HUES48 (cell line): ENCODE data around the gene TMEM145.

Source experiments
- H3K27ac ChIP-seq: one replicate; pipeline ENCODE4 v1.7.0; 2013; ENCODE audit warnings: low read depth, low read length, inconsistent platforms
- H3K27me3 ChIP-seq: 2 replicates; pipeline ENCODE4 v1.6.1; 2013; ENCODE audit warnings: mild to moderate bottlenecking, low read length; ENCODE audit not compliant: control insufficient read depth, insufficient read depth
- H3K36me3 ChIP-seq: 2 replicates; pipeline ENCODE4 v1.6.1; 2013; ENCODE audit warnings: low read length; ENCODE audit not compliant: control insufficient read depth, insufficient read depth
- H3K4me1 ChIP-seq: 2 replicates; pipeline ENCODE4 v1.6.1; 2013; ENCODE audit warnings: mild to moderate bottlenecking, low read length; ENCODE audit not compliant: control insufficient read depth, insufficient read depth
- H3K4me3 ChIP-seq: 2 replicates; pipeline ENCODE4 v1.5.1; 2013; ENCODE audit warnings: mild to moderate bottlenecking, low read depth, low read length
- H3K9ac ChIP-seq: 2 replicates; pipeline ENCODE4 v1.6.1; 2013; ENCODE audit warnings: mild to moderate bottlenecking, low read depth, low read length, moderate library complexity
- H3K9me3 ChIP-seq: 2 replicates; pipeline ENCODE4 v1.6.1; 2013; ENCODE audit warnings: low read length; ENCODE audit not compliant: control insufficient read depth, insufficient read depth

TMEM145 gene

DNA sequence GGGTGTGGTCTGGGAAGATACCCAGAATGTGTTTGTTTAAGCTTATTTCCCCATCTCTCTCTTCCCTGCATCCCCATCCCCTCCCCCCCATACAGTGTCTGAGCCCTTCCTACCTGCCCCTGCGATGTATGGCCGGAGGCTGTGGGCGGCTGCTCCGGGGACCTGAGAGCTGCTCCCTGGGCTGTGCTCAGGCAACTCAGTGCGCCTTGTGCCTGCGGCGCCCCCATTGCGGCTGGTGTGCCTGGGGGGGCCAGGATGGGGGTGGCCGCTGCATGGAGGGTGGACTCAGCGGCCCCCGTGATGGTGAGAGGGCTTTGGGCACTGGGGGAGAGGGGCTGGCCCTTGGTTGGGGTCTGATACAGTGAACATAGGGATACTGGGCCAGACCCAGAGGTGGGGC lies 55.3 kb downstream of the TMEM145 start:
- H3K27me3 ChIP-seq = no peaks in the 10 kb centered on the region
- H3K4me3 ChIP-seq = no peak overlapping the region
- no peaks in the 10 kb centered on the region for H3K9me3 ChIP-seq
- H3K36me3 ChIP-seq = peaks cover 15% of the 10 kb centered on the region
- no peak overlapping the region for H3K9ac ChIP-seq
- no peak overlapping the region for H3K27ac ChIP-seq
- H3K4me1 ChIP-seq = peaks cover 34% of the 10 kb centered on the region

DNA sequence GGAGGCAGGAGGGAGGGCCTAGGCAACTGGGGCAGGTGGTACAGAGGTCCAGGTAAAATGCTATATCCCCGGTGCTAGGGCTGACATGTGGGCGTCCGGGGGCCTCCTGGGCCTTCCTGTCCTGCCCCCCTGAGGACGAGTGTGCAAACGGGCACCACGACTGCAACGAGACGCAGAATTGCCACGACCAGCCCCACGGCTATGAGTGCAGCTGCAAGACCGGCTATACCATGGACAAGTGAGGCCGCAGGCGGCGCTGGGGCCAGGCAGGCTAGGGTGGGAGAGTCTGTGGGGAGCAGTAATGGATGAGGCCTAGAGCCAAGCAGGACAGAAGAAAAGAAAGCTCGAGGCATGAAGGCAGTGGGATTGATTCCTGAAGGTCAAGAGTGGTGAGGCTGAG lies 55.7 kb downstream of the TMEM145 start:
- Histone ChIP-seq H3K9me3 (no peaks in the 10 kb centered on the region), H3K4me1 (peaks cover 34% of the 10 kb centered on the region), H3K9ac (no peak overlapping the region), H3K36me3 (peaks cover 11% of the 10 kb centered on the region), H3K27me3 (no peaks in the 10 kb centered on the region), H3K4me3 (no peak overlapping the region), H3K27ac (no peak overlapping the region)

DNA sequence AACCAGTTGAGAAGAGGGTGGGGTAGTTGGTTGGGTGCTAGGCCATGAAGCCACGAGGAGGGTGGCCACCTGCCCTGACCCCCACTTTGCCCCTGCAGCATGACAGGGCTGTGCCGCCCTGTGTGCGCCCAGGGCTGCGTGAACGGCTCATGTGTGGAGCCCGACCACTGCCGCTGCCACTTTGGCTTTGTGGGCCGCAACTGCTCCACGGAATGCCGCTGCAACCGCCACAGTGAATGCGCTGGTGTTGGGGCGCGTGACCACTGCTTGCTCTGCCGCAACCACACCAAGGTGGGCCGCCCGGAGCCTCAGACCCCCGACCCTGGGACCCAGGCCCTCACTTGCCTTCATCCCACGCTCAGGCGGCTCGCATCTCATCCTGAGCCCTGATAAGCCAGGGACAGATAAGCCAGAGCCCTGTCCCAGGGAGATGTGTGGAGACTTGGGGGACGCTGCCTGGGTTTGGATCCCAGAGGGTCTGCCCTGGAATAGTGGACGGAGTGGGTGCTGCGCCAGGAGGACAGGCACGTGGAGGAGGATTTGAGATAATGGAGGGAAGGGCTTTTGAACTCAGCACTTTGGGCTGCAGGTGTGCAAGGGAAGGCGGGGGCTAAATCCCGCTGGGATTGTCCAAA lies 56.4 kb downstream of the TMEM145 start:
- peak overlapping the region; percentile 86 for H3K27ac ChIP-seq
- no peak overlapping the region for H3K4me3 ChIP-seq
- peaks cover 6% of the 10 kb centered on the region for H3K36me3 ChIP-seq
- no peaks in the 10 kb centered on the region for H3K9me3 ChIP-seq
- no peaks in the 10 kb centered on the region for H3K27me3 ChIP-seq
- peaks cover 34% of the 10 kb centered on the region for H3K4me1 ChIP-seq
- H3K9ac ChIP-seq = no peak overlapping the region

DNA sequence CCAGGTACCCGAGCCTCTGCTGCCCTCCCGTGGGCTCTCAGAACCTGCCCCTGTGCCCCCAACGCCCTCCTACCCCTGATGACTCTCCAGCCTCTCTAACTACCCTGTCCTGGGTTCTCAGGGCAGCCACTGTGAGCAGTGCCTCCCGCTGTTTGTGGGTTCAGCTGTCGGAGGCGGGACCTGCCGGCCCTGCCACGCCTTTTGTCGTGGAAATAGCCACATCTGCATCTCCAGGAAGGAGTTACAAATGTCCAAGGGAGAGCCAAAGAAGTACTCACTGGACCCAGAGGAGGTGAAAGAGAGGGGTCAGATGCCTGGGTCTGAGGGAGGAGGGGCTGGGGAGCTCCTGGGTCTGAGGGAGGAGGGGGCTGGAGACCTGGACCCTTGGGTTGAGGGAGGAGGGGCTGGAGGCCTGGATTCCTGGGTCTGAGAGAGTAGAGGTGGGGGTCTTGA lies 57.0 kb downstream of the TMEM145 start:
- Histone ChIP-seq H3K27me3 (no peaks in the 10 kb centered on the region), H3K9me3 (no peaks in the 10 kb centered on the region), H3K36me3 (peaks cover 11% of the 10 kb centered on the region), H3K27ac (peak overlapping the region; percentile 86), H3K9ac (0 out of 2 replicates have a peak overlapping the region, but pooled peaks have one; percentile 13), H3K4me1 (peaks cover 34% of the 10 kb centered on the region), H3K4me3 (peak overlapping the region; percentile 27)

DNA sequence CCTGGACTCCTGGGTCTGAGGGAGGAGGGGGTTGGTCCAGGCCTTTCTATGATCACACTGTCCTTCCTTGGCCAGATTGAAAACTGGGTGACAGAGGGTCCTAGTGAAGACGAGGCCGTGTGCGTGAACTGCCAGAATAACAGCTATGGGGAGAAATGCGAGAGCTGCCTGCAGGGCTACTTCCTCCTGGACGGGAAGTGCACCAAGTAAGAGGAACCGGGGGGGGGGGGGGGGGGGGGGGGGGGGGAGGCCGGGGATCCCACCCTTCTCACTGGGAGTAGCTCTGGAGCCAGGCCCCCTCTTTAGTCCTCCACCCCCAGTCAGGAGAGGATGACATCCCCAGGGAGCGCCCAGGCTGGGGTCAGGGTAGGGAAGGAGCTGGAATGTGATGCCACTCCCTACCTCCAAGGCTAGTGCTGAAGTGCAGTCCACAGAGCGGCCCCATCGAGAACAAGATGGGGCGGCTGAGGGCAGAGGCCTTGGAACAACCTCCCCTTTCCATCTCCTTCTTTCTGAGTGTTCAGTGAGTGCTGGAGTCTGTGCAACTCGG lies 57.6 kb downstream of the TMEM145 start:
- 0 out of 2 replicates have a peak overlapping the region, but pooled peaks have one; percentile 13 for H3K9ac ChIP-seq
- H3K9me3 ChIP-seq = no peaks in the 10 kb centered on the region
- no peaks in the 10 kb centered on the region for H3K27me3 ChIP-seq
- peak overlapping the region; percentile 27 for H3K4me3 ChIP-seq
- H3K36me3 ChIP-seq = peaks cover 16% of the 10 kb centered on the region
- peaks cover 34% of the 10 kb centered on the region for H3K4me1 ChIP-seq
- peak overlapping the region; percentile 86 for H3K27ac ChIP-seq
